Stimulated activated CD4-positive, alpha-beta T cell treated with anti-CD3 and anti-CD28 coated beads, Interleukin-12 subunit alpha, Interleukin-12 subunit beta, amount 100 ng/mL, for 4 hours (primary cell): Measurements from ENCODE around the gene PTPN4.
"Not testable (repeated sequence)": the region's sequence is repeated elsewhere in the genome, so short reads cannot be mapped to it uniquely, and the experiment has no call there.

Source experiments
- DNase-seq: peaks from one replicate; pipeline ENCODE4 v3.0.0-alpha.2; 2020

The PTPN4 gene

GRCh38 chr2:119768742-119769141 lies 9.0 kb downstream of the PTPN4 start:
- no peak for DNase-seq

GRCh38 chr2:119769645-119770044 lies 9.9 kb downstream of the PTPN4 start:
- no peak for DNase-seq

GRCh38 chr2:119771331-119771730 lies 11.6 kb downstream of the PTPN4 start:
- DNase-seq, result no peak

- no peak for DNase-seq
Observed at GRCh38 chr2:119772128-119772527, 12.4 kb downstream of the PTPN4 start.

- DNase-seq, result no peak
Observed at GRCh38 chr2:119772767-119773166, 13.0 kb downstream of the PTPN4 start.

- DNase-seq, result no peak
Observed at GRCh38 chr2:119774026-119774425, 14.3 kb downstream of the PTPN4 start.

- DNase-seq, result no peak
Observed at GRCh38 chr2:119775102-119775501, 15.4 kb downstream of the PTPN4 start.

GRCh38 chr2:119782308-119783027 lies 22.7 kb downstream of the PTPN4 start:
- no peak for DNase-seq

GRCh38 chr2:119784876-119785275 lies 25.2 kb downstream of the PTPN4 start:
- DNase-seq, result no peak

GRCh38 chr2:119786295-119786694 lies 26.6 kb downstream of the PTPN4 start:
- no peak for DNase-seq

- DNase-seq, result no peak
Observed at GRCh38 chr2:119788752-119789151, 29.0 kb downstream of the PTPN4 start.

GRCh38 chr2:119790466-119790865 lies 30.7 kb downstream of the PTPN4 start:
- DNase-seq, result no peak

- DNase-seq, result no peak
Observed at GRCh38 chr2:119792907-119793312, 33.2 kb downstream of the PTPN4 start.

GRCh38 chr2:119794237-119794636 lies 34.5 kb downstream of the PTPN4 start:
- no peak for DNase-seq

- no peak for DNase-seq
Observed at GRCh38 chr2:119795309-119796303, 35.9 kb downstream of the PTPN4 start.

GRCh38 chr2:119800376-119800902 lies 40.7 kb downstream of the PTPN4 start:
- no peak for DNase-seq

GRCh38 chr2:119801040-119801439 lies 41.3 kb downstream of the PTPN4 start:
- no peak for DNase-seq

GRCh38 chr2:119801989-119802388 lies 42.3 kb downstream of the PTPN4 start:
- not testable (repeated sequence) for DNase-seq

- DNase-seq, result no peak
Observed at GRCh38 chr2:119803101-119803500, 43.4 kb downstream of the PTPN4 start.

GRCh38 chr2:119804409-119804808 lies 44.7 kb downstream of the PTPN4 start:
- DNase-seq, result not testable (repeated sequence)

- no peak for DNase-seq
Observed at GRCh38 chr2:119808516-119809147, 48.9 kb downstream of the PTPN4 start.

- no peak for DNase-seq
Observed at GRCh38 chr2:119809339-119810048, 49.8 kb downstream of the PTPN4 start.
